Measurements from ENCODE around the gene SUGT1. TPM values are rescaled to one million over a fixed set of nuclear protein-coding genes. Genes with fewer than 3 reads are reported as not detected.

The SUGT1 gene
- polyA plus RNA-seq, 2 of the 4 experiments (the other 2 are of a cell fraction): 56.4 to 61.4 TPM

- POLR2A ChIA-PET: no interaction called here
- H3K9me3 ChIP-seq: no peaks in the 10 kb centered on the region
- FAIRE-seq: no peak
- no peak within 1 kb of the TSS for H3K4me3 ChIP-seq
- no peak for ATAC-seq
- 65% methylated on average over 13 of the region's 34 CpGs for WGBS (ENCODE audit: missing lambda C conversion rate)
- TF ChIP-seq HOXB13 (CRISPR knock-in tag; IDR thresholded peaks at IDR 0.05; ENCODE audit: low read depth) (no peak), JUNB (IDR thresholded peaks at IDR 0.05) (no peak), FOSL2 (IDR thresholded peaks at IDR 0.05) (no peak), FOSL2 (CRISPR knock-in tag; IDR thresholded peaks at IDR 0.05) (no peak), HOXB5 (CRISPR knock-in tag; IDR thresholded peaks at IDR 0.05) (no peak), JUN (IDR thresholded peaks at IDR 0.05) (no peak), NPAS2 (CRISPR knock-in tag; IDR thresholded peaks at IDR 0.05; ENCODE audit: borderline replicate concordance) (no peak)
- no peak within 1 kb of the TSS for H3K27ac ChIP-seq
- no peak within 1 kb of the TSS for H3K4me2 ChIP-seq
- no peak for DNase-seq (ENCODE audit: low read depth in 1 of 2, low spot score in 1 of 2)
- CTCF ChIA-PET: no interaction called here
- H3K4me1 ChIP-seq: no peaks in the 10 kb centered on the region
Observed at GRCh38 chr13:52739468-52740071, 86.9 kb downstream of the SUGT1 start, which contains the start of gene CNMD. TSS of gene CNMD (minus strand) at chr13:52739820. CDS start at chr13:52739701, 119 bp downstream.

DNA sequence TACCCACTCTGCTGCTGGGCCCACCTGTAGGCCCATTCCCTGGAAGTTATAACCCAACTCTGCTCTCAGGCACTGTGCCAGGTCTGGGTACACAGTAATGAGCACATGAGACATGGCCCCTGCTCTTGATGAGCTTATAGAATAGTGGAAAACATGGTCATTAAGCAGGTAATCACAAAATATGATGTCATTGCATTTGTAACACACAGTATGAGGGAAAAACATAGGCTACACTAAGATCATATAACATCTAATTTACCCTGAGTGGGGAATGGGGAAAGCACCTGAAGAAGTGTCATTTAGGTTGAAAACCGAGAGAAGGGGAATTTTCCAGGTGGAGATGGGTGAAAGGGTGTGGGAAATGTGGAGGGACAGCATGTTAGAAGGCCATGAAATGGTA lies 90.9 kb downstream of the SUGT1 start:
- no peak for FAIRE-seq
- no peak overlapping the region for H3K27ac ChIP-seq

DNA sequence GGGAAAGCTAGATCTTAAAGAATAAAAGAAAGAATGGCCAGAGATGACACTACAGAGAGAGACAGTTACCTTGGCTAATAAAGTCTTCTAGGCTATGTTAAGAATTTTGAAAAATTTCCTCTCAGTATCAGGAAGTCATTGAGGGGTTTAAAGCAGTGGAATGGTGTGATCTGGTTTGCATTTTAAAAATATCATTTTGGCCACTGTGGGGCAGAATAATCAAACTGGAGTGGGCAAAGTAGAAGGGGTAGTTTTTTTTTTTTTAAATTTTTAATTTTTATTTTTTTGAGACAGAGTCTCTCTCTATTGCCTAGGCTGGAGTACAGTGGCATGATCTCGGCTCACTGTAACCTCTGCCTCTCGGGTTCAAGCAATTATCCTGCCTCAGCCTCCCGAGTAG lies 91.4 kb downstream of the SUGT1 start:
- TF ChIP-seq CEBPB (IDR thresholded peaks at IDR 0.05) (no peak), GATA3 (IDR thresholded peaks at IDR 0.05; ENCODE audit: borderline replicate concordance) (no peak), NPAS2 (CRISPR knock-in tag; IDR thresholded peaks at IDR 0.05; ENCODE audit: borderline replicate concordance) (no peak), ZC3H11A (IDR thresholded peaks at IDR 0.05) (no peak), CHD4 (IDR thresholded peaks at IDR 0.05; ENCODE audit: borderline replicate concordance) (no peak), MAZ (IDR thresholded peaks at IDR 0.05; ENCODE audit: borderline replicate concordance, low read depth, low read length) (no peak), HOXB13 (CRISPR knock-in tag; IDR thresholded peaks at IDR 0.05; ENCODE audit: low read depth) (no peak), BHLHE40 (IDR thresholded peaks at IDR 0.05; ENCODE audit: low read depth, low read length) (no peak), RAD21 (conservative IDR thresholded peaks at IDR 0.05 in 1 of 2, IDR thresholded peaks at IDR 0.05 in 1 of 2) (no peak), POLR2A (IDR thresholded peaks at IDR 0.05; ENCODE audit: low read length) (no peak), RNF2 (IDR thresholded peaks at IDR 0.05; ENCODE audit: borderline replicate concordance, low read depth) (no peak), JUNB (IDR thresholded peaks at IDR 0.05) (no peak), FOXS1 (CRISPR knock-in tag; IDR thresholded peaks at IDR 0.05) (no peak)
- 12% methylated on average over 3 of the region's 3 CpGs for WGBS (ENCODE audit: missing lambda C conversion rate)
- ATAC-seq (no peak), FAIRE-seq (no peak), DNase-seq (ENCODE audit: low read depth in 1 of 2, low spot score in 1 of 2) (no peak)
- Histone ChIP-seq H3K4me3 (no peak overlapping the region), H3K4me1 (no peaks in the 10 kb centered on the region), H3K4me2 (no peak overlapping the region), H3K9me3 (no peaks in the 10 kb centered on the region), H3K27ac (no peak overlapping the region)
- POLR2A ChIA-PET: no interaction called here
- CTCF ChIA-PET: interaction anchor here (0.7 to 1.5 kb wide), 2 partner anchors 12 to 293 kb away, joined by 3 read pairs; no protein-coding TSS in a partner anchor

More for the DNA sequence above, 90.9 kb downstream of the SUGT1 start:
- no peak for ATAC-seq
- 0% methylated on average over 1 of the region's 1 CpG for WGBS (ENCODE audit: missing lambda C conversion rate)
- ChIA-PET POLR2A (no interaction called here), CTCF (interaction anchor here (1.5 kb wide), 1 partner anchor 11 kb away, joined by 3 read pairs; no protein-coding TSS in a partner anchor)
- Histone ChIP-seq H3K4me2 (no peak overlapping the region), H3K4me1 (no peaks in the 10 kb centered on the region), H3K4me3 (no peak overlapping the region), H3K9me3 (no peaks in the 10 kb centered on the region)
- no peak for TF ChIP-seq HOXB5 (CRISPR knock-in tag; IDR thresholded peaks at IDR 0.05)
- TF ChIP-seq CHD4 (IDR thresholded peaks at IDR 0.05; ENCODE audit: borderline replicate concordance): no peak
- no peak for TF ChIP-seq ESRRA (IDR thresholded peaks at IDR 0.05; ENCODE audit: borderline replicate concordance, low read length)
- TF ChIP-seq CEBPB (IDR thresholded peaks at IDR 0.05): no peak
- TF ChIP-seq RNF2 (IDR thresholded peaks at IDR 0.05; ENCODE audit: borderline replicate concordance, low read depth): no peak
- TF ChIP-seq, protein P1, sequence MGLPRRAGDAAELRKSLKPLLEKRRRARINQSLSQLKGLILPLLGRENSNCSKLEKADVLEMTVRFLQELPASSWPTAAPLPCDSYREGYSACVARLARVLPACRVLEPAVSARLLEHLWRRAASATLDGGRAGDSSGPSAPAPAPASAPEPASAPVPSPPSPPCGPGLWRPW (IDR thresholded peaks at IDR 0.05): no peak
- no peak for TF ChIP-seq FOSB (CRISPR knock-in tag; IDR thresholded peaks at IDR 0.05)
- no peak for TF ChIP-seq MAZ (IDR thresholded peaks at IDR 0.05; ENCODE audit: borderline replicate concordance, low read depth, low read length)
- no peak for TF ChIP-seq GATA3 (IDR thresholded peaks at IDR 0.05; ENCODE audit: borderline replicate concordance)
- TF ChIP-seq POLR2AphosphoS2 (conservative IDR thresholded peaks at IDR 0.05; ENCODE audit: low read length): no peak
- no peak for DNase-seq (ENCODE audit: low read depth in 1 of 2, low spot score in 1 of 2)

Data from A549 (cell line).